K562 (cell line): ENCODE results near the gene DPT. TPM values are rescaled to one million over a fixed set of nuclear protein-coding genes. Genes with fewer than 3 reads are reported as not detected.

Experiments used
- ATAC-seq: fragments of 200-7000 bp; cut with Tn5 transposase; 3 replicates; pipeline ENCODE4 v1.9.1; 2020; ENCODE audit warnings: moderate library complexity
- BruUV-seq: library from RNA; stranded (reverse); fragments of 400-500 nt; replicated peaks from 2 replicates; lab custom pipeline; 2021; lab: Mats Ljungman, UMichigan
- CTCF ChIA-PET: fragments of 300-600 bp; formaldehyde crosslinking; extraction: SDS; loops from one replicate; lab custom pipeline; 2021; ENCODE audit warnings: low intra/inter-chr PET ratio; lab: Yijun Ruan, JAX
- POLR2A ChIA-PET: fragments of 300-600, 350-650 bp; sonication (Branson Sonifier 250); formaldehyde crosslinking; extraction: SDS; loops from one replicate; lab custom pipeline; 2021; ENCODE audit warnings: antibody characterized with exemption, inconsistent platforms; lab: Yijun Ruan, JAX
- DNase-seq, 4 experiments: peaks; one replicate each; pipeline versions ENCODE4 v3.0.0 to v3.0.0-alpha.2; 2011 to 2018; ENCODE audit warnings: low spot score in 3 of 4, mixed read lengths in 3 of 4; ENCODE audit errors: extremely low read depth in 1 of 4
- FAIRE-seq: peaks from 2 replicates; lab custom pipeline; 2011; peaks lifted over from hg19 to GRCh38; lab: Jason Lieb, UNC
- H2AFZ ChIP-seq: 2 replicates; pipeline ENCODE4 v1.6.0; 2011; ENCODE audit warnings: low read depth, low read length, control low read depth, inconsistent platforms
- H3K27ac ChIP-seq: fragments of 200-600 bp; 3 replicates; pipeline ENCODE4 v1.8.0; 2011; ENCODE audit warnings: low read depth, mild to moderate bottlenecking, control low read depth, inconsistent platforms, low read length, moderate library complexity, mixed read lengths; ENCODE audit errors: extremely low read depth
- H3K27me3 ChIP-seq, 2 experiments: fragments of 300-600 bp in 1 of 2; 2 replicates in 1 of 2; 3 replicates in 1 of 2; pipeline versions ENCODE4 v1.6.0 to v1.8.0; 2011; ENCODE audit warnings: inconsistent platforms in 2 of 2, low read length in 2 of 2, mild to moderate bottlenecking in 1 of 2, mixed read lengths in 1 of 2, moderate library complexity in 1 of 2; ENCODE audit not compliant: control insufficient read depth in 2 of 2, insufficient read depth in 2 of 2
- H3K36me3 ChIP-seq: fragments of 300-600 bp; 3 replicates; pipeline ENCODE4 v1.8.0; 2011; ENCODE audit warnings: mild to moderate bottlenecking, low read length, inconsistent platforms; ENCODE audit not compliant: control insufficient read depth, insufficient read depth
- H3K4me1 ChIP-seq, 2 experiments: fragments of 200-600 bp in 1 of 2; replicated peaks in 1 of 2; 2 replicates in 1 of 2; 3 replicates in 1 of 2; pipeline versions ENCODE4 v1.5.1 to v1.8.0; 2011; ENCODE audit warnings: inconsistent platforms in 2 of 2, low read length in 2 of 2, mild to moderate bottlenecking in 1 of 2, mixed read lengths in 1 of 2, moderate library complexity in 1 of 2; ENCODE audit not compliant: control insufficient read depth in 2 of 2, insufficient read depth in 2 of 2
- H3K4me2 ChIP-seq: 2 replicates; pipeline ENCODE4 v1.6.1; 2011; ENCODE audit warnings: low read length, control low read depth, inconsistent platforms, mixed read lengths; ENCODE audit not compliant: insufficient read depth
- H3K4me3 ChIP-seq: fragments of 200-600 bp; sonication (generic), shearing (Covaris generic); 2 replicates; pipeline ENCODE4 v1.5.1; 2016; ENCODE audit warnings: control low read depth, inconsistent platforms
- H3K79me2 ChIP-seq: fragments of 200-600 bp; 3 replicates; pipeline ENCODE4 v1.8.0; 2011; ENCODE audit warnings: low read length, inconsistent platforms; ENCODE audit not compliant: control insufficient read depth, insufficient read depth
- H3K9ac ChIP-seq, 2 experiments: 2 replicates each; pipeline versions ENCODE4 v1.6.0 to v1.6.1; 2011; ENCODE audit warnings: low read depth in 2 of 2, low read length in 2 of 2, control low read depth in 1 of 2, inconsistent platforms in 1 of 2, mild to moderate bottlenecking in 1 of 2, mixed read lengths in 1 of 2; ENCODE audit not compliant: insufficient read depth in 1 of 2
- H3K9me1 ChIP-seq: one replicate; pipeline ENCODE4 v1.6.0; 2011; ENCODE audit warnings: inconsistent platforms, mild to moderate bottlenecking, low read length, moderate library complexity; ENCODE audit not compliant: control insufficient read depth, insufficient read depth
- H3K9me3 ChIP-seq: replicated peaks from 2 replicates; pipeline ENCODE4 v1.5.1; 2011; ENCODE audit warnings: low read depth, low read length, inconsistent platforms; ENCODE audit not compliant: control insufficient read depth, insufficient read depth
- H4K20me1 ChIP-seq: replicated peaks from 2 replicates; pipeline ENCODE4 v1.6.1; 2011; ENCODE audit warnings: low read length, inconsistent platforms, mixed read lengths; ENCODE audit not compliant: control insufficient read depth, insufficient read depth
- E2F4 ChIP-seq: sonication (generic); formaldehyde crosslinking; IDR thresholded peaks from 2 replicates; pipeline ENCODE4 v1.8.0; 2022; ENCODE audit warnings: mild to moderate bottlenecking, low read depth, missing genetic modification reagents
- KLF13 ChIP-seq: fragments of 450-650 bp; IDR thresholded peaks from 2 replicates; pipeline ENCODE4 v1.6.1; 2016; ENCODE audit warnings: missing genetic modification characterization, low read depth, mild to moderate bottlenecking, missing compliant biosample characterization, moderate library complexity, borderline replicate concordance
- PATZ1 ChIP-seq: fragments of 250-450 bp; sonication (Bioruptor Pico); IDR thresholded peaks from 2 replicates; pipeline ENCODE4 v1.5.0; 2020; ENCODE audit warnings: mild to moderate bottlenecking, borderline replicate concordance
- PHB ChIP-seq: fragments of 250-450 bp; sonication (Bioruptor Pico); IDR thresholded peaks from 2 replicates; pipeline ENCODE4 v1.5.0; 2021
- PRMT5 ChIP-seq: sonication (generic); formaldehyde crosslinking; IDR thresholded peaks from 2 replicates; pipeline ENCODE4 v1.5.0; 2020; ENCODE audit warnings: missing genetic modification reagents
- TAL1 ChIP-seq: fragments of 450-650 bp; IDR thresholded peaks from 2 replicates; pipeline ENCODE4 v1.6.1; 2016; ENCODE audit warnings: mild to moderate bottlenecking
- XRCC4 ChIP-seq: IDR thresholded peaks from one replicate; pipeline ENCODE4 v1.6.1; 2011; ENCODE audit not compliant: insufficient read depth, insufficient read length; ENCODE audit errors: extremely low read depth
- ZKSCAN3 ChIP-seq: fragments of 250-450 bp; sonication (Bioruptor Pico); IDR thresholded peaks from 2 replicates; pipeline ENCODE4 v1.4.0; 2020
- ZNF212 ChIP-seq: fragments of 450-650 bp; formaldehyde crosslinking; IDR thresholded peaks from 2 replicates; pipeline ENCODE4 v1.4.0; 2020; ENCODE audit warnings: mild to moderate bottlenecking
- WGBS: fragments of 100-300 bp; shearing (Covaris generic); methylation state at CpG from one replicate; pipeline ENCODE4 v1.1.6; 2016; ENCODE audit warnings: low coverage, mixed read lengths; ENCODE audit not compliant: insufficient coverage; ENCODE audit errors: missing lambda C conversion rate; 5-methylcytosine and 5-hydroxymethylcytosine counted together
- in situ Hi-C: fragments of 300-500 bp; cut with MboI; formaldehyde crosslinking; loops from 4 replicates; pipeline ENCODE4 v1.15.0; 2018; ENCODE audit warnings: inconsistent platforms, mixed read lengths
- intact Hi-C: fragments of 100-400 bp; cut with micrococcal nuclease; formaldehyde crosslinking; loops from 2 replicates; pipeline ENCODE4 v1.14.2; 2022
- polyA plus RNA-seq, 8 experiments: library from polyadenylated mRNA; depleted of rRNA in 4 of 8; stranded (reverse) in 5 of 8; unstranded in 3 of 8; fragments of >200 nt; fragmentation: Nextera tagmentation in 2 of 8; fragmentation: Illumina TruSeq in 1 of 8; extraction: Ambion mirVana in 2 of 8; extraction: Trizol in 1 of 8; gene quantifications; 2 replicates each; pipeline versions ENCODE4 v1.2.1 to v1.2.3, GENCODE V29; 2011 to 2014; ENCODE audit warnings: inconsistent platforms in 1 of 8, missing spikeins in 1 of 8
- total RNA-seq, 7 experiments: library from RNA; depleted of rRNA in 6 of 7; stranded (reverse); fragments of >200 nt in 6 of 7; fragmentation: Illumina TruSeq in 2 of 7; extraction: Trizol in 2 of 7; gene quantifications; 2 replicates each; pipeline versions ENCODE4 v1.2.1 to v1.2.3, GENCODE V29; 2011 to 2021; ENCODE audit warnings: low replicate concordance in 1 of 7

DPT gene
- total and polyA plus RNA-seq, 9 of the 15 experiments (the other 6 are each of a cell fraction or from before 2014, with no cell fraction given): not detected

GRCh38 chr1:168698453-168698852 lies 30.6 kb downstream of the DPT start:
- Histone ChIP-seq H3K79me2 (no peaks in the 10 kb centered on the region), H3K27ac (no peak overlapping the region), H3K9me3 (no peaks in the 10 kb centered on the region), H4K20me1 (no peaks in the 10 kb centered on the region), H3K36me3 (no peaks in the 10 kb centered on the region), H2AFZ (no peak overlapping the region), H3K9me1 (no peaks in the 10 kb centered on the region), H3K27me3 (no peaks in the 10 kb centered on the region), H3K4me1 (no peaks in the 10 kb centered on the region), H3K9ac (no peak overlapping the region), H3K4me3 (no peak overlapping the region), H3K4me2 (no peak overlapping the region)
- BruUV-seq: no TSS peak
- no peak for ATAC-seq
- TF ChIP-seq ZNF212 (CRISPR knock-in tag) (no peak), E2F4 (CRISPR knock-in tag) (no peak), KLF13 (tag) (no peak), TAL1 (no peak), PATZ1 (CRISPR knock-in tag) (no peak), ZKSCAN3 (CRISPR knock-in tag) (no peak), PRMT5 (no peak), XRCC4 (no peak), PHB (CRISPR knock-in tag) (no peak)
- ChIA-PET CTCF (no interaction called here), POLR2A (no interaction called here)
- in situ Hi-C loops: no loop called here
- intact Hi-C loops: no loop called here
- no peak for FAIRE-seq
- 0% methylated on average over 1 of the region's 1 CpG for WGBS
- no peak for DNase-seq
